NCI-H146 (cell line): Measurements from ENCODE around the gene CGA.
"Not testable (repeated sequence)": the region's sequence is repeated elsewhere in the genome, so short reads cannot be mapped to it uniquely, and the experiment has no call there.

Source experiments
- DNase-seq: peaks from one replicate; lab custom pipeline; 2025; lab: John Stamatoyannopoulos, UW

Gene CGA

DNA sequence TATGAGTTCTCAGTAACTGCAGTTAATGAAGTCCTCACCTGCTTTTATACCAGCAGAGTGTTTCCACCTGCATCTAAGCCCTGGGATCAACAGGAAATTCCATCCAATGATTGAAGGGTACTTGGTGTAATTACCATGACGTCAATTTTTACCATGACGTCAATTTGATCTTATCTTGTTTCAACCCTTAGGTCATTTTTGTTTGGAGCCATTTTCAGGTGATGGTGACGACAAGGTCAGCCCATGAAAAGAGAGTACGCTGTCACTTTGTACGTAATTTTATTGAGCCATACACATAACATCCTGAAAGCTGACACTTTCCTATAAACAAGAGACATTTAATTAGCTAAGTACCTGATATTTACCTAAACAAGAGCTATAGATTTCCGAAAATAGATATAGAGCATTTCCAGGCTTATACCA, at the start of gene CGA:
CGA (minus strand) TSS at position 20 of the 423 bp plus-strand sequence. CDS start 6,906 bp downstream, outside the sequence.
- DNase-seq: peak; percentile 13

GRCh38 chr6:87139927-87140326, 45.0 kb upstream of the CGA start:
- DNase-seq: not testable (repeated sequence)

- peak; percentile 55 for DNase-seq
Observed at GRCh38 chr6:87139236-87139635, 44.3 kb upstream of the CGA start.

- no peak for DNase-seq
Observed at GRCh38 chr6:87136963-87137362, 42.1 kb upstream of the CGA start.

GRCh38 chr6:87127737-87128136, 32.8 kb upstream of the CGA start:
- no peak for DNase-seq

DNA sequence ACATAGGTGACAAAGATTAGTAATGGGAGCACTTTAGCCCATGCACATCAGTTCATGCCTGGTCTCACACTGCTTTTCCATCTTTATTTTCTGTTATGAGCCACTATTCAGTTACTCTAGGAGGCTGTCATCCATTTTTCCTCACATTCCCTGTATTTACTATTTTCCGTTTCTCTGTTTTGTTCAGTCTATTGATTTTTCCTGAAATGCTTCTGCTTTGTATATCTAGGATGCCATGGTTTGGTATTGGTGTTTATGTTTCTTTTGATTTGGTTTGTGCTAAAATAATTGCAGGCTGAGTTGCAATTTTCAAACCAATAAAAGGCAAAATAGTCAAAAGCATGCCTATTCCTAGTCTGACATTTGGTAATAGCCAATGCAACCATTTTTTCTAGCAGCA, 31.6 kb upstream of the CGA start:
- DNase-seq: no peak

GRCh38 chr6:87124074-87124473, 29.2 kb upstream of the CGA start:
- DNase-seq: no peak

DNA sequence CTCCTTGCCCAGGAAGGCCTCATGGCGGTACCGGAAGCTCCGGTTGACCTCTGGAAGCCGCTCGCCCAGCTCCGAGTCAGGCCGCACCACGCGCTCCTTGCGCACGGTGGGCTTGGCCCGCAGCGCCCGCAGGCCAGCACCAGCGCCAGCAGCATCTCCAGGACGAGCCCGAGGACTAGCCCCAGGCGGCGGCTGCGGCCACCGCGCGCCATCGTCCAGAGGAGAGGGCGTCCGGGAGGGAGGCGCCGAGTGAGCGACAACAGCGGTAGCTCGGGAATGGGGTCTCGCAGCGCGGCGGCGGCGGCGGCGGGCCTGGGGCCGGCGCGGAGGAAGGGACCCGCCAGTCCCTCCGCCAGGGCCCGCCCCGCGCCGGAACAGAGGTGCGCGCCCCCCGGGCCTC, 27.6 kb upstream of the CGA start:
- no peak for DNase-seq

- DNase-seq: no peak
Observed at GRCh38 chr6:87118054-87118453, 23.1 kb upstream of the CGA start.

DNA sequence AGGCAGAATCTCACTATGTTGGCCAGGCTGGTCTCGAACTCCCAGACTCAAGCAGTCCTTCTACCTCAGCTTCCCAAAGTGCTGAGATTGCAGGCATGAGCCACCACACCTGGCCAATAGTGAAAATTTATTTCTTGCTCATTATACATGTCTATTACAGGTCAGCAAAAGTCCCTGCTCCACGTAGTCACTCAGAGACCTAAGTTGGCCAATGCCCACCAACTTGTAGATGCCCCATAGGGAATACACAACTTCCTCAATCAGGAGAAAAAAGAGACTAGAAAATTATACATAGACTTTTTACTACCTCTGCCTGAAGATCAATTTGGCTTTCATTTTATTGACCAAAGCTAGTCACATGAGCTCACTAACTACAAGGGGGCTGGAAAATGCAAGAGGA, 22.0 kb upstream of the CGA start:
- no peak for DNase-seq

- no peak for DNase-seq
Observed at GRCh38 chr6:87115402-87116135, 20.7 kb upstream of the CGA start.

DNA sequence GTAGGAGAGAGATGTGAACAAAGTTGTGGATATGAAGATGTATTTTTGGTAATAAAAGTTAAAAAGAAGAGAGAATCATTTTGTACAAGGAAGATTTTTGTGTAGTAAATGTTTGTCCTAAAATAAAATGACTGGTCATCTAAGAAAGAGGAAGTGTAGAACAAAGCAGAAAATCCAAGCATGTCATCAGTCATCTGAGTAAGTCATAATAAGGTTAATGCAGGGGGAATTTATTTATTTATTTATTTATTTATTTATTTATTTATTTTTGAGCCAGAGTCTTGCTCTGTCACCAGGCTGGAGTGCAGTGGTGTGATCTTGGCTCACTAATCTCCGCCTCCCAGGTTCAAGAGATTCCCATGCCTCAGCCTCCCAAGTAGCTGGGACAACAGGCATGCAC, 15.7 kb upstream of the CGA start:
- no peak for DNase-seq

DNA sequence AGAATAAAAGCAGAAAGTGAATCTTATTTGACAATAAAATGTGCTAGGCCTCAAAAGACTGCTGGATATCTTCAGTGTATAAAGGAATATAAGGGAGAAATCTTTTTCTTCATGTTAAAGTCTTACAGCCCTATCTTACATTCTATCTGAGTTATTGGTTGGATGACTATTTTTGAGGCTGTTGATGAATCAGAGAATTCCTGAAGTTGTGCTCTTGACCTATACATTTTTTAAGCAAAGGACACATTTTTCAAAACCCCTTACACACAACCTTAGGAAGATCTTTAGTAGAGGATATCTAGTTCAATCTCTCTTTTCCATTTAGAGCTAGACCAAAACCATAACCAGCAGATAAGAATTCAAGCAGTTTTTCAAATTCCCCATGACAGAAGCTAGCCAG, 10.9 kb upstream of the CGA start:
- no peak for DNase-seq

DNA sequence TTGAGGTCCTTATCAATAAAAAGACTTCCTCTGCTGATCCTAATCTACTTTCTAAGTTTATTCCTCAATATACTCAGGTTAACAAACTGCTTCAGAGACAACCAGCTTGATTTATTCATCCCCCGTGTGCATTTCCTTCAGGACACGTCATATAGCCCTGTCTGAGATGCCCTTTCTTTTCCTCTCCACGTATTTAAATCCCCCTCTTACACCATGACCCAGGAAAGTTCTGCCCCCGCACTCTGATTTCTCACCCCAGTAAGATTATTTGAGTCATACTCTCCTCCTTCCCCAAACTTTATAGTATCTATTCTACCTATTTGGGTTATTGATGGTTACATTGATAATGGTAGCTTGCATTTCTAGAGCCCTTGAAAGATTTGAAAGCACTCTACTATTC, 9.8 kb upstream of the CGA start:
- no peak for DNase-seq

GRCh38 chr6:87103977-87104601, 9.2 kb upstream of the CGA start:
- no peak for DNase-seq

DNA sequence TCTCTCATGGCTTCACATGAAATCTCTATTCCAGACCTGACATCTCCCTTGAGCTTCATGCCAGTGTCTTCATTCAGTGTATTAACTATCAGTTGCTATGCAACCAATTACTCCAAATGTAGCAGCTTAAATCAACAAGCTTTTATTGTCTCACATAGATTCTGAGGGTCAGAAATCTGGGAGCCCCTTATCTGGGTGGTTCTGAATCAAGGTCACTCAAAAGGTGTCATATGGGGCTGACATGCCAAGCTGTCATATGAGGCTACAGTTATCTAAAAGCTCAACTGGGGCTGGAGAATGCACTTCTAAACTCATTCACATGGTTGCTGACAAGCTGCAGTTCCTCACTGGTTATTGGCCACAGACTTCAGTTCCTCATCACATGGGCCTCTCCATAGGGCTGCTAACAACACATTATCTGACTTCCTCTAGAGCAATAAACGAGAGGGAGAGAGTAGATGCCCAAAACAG, 7.3 kb upstream of the CGA start:
- DNase-seq: peak; percentile 68

DNA sequence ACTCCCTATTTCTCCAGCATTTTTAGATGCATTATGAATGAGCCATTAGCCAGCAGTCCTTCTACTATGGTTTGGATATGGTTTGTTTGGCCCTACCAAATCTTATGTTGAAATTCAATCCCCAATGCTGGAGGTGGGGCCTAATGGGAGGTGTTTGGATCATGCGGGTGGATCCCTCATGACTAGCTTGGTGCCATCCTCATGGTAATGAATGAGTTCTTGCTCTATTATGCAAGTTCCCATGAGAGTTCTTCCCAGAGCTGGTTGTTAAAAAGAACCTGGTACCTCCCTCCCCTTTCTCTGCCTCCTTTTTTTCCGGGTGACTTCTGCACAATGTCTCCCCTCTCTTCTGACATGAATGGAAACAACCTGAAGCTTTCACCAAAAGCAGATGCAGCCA, 6.2 kb upstream of the CGA start:
- no peak for DNase-seq

DNA sequence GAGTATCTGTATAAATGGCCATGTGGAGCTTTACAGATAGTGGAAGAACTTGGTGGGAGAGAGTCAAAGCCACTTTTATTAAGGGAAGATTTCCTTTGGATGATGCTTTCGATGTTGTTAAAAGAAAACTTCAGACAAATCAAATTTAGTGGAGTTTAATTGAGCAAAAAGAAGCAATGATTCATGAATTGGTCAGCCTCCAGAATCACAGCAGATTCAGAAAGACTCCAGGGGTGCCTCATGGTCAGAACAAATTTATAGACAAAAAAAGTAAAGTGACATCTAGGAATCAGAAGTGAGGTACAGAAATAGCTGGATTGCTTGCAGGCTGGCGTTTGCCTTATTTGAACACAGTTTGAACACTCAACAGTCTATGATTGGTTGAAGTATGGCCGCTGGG, 5.3 kb upstream of the CGA start:
- DNase-seq: no peak

DNA sequence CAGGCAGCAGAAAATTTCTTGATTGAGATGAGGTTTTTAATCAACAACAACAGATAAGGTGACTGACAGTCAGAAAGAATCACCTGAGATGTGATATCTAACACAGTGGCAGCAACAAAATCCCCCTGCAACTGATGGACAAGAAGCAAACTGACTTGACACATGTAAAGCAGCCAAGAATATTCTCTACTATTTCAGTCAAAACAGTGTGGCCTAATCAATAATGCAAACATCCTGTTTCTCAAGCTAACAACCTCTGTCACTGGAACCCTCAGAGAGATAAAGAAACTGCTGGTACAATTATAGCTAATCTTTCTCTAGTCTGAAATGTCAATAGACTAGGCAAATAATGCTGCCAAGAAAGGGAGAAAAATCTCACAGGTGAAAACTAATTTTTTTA, 4.6 kb upstream of the CGA start:
- peak; percentile 84 for DNase-seq

GRCh38 chr6:87094576-87094975, 330 bp downstream of the CGA start:
- DNase-seq: no peak

DNA sequence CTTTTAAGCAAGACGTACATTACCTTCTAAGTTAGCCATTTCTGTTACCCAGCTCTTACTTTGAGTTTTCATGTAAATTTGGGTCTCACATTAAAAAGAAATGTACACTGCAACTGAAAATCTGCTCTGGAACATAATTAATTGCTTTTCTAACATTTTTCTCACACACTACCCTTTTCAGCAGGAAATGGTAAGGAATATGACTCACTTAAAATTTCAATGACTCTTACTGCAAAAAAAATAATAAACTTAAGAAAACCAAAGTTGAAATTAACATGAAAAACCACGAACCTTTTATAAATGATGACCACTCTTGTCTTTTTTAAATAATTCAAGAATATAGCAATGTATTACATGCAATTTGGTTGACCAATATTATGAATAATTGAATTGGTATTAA, 1.3 kb downstream of the CGA start:
- no peak for DNase-seq

DNA sequence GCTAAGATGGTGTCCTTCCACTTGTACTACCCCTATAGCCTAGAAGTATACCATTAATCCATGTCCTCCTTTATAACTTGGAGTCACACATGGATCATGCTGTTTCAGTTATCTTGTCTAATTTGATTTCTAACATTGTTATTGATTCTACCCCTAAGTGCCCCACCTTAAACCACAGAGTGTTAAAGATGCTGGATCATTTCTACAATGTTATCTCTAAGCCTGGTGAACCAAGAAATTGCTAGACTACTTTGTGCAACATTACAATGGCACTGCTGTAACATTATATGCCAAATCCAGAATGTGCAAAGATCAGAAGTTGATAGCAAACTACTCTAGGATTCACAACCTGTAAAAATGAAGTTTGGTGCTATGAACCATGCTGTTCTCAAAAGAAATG, 1.7 kb downstream of the CGA start:
- DNase-seq: peak; percentile 7

GRCh38 chr6:87092435-87092834, 2.5 kb downstream of the CGA start:
- no peak for DNase-seq

DNA sequence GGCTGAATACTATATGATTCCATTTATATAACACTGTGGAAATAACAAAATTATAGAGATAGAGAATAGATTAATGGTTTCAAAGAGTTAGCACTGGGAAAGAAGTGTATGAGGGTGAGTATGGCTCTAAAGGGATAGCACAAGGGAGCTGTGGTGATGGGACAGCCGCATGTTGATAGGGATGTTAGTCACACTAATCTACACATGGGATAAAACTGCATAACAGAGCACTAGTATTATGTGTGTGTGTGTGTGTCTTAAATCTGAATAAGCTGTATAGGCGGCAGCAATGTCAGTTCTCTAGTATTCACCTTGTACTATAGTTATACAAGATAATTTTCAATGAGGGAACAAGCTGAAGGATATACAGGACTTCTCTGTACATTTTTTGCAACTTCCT, 5.8 kb downstream of the CGA start:
- no peak for DNase-seq
